Neuron (in vitro differentiated cells): ENCODE measurements around the gene SLC35F3.

Experiments
- H2AFZ ChIP-seq: one replicate; pipeline ENCODE4 v1.6.1; 2013; ENCODE audit warnings: low read depth, mild to moderate bottlenecking, inconsistent platforms, low read length, moderate library complexity
- H3K27me3 ChIP-seq: one replicate; pipeline ENCODE4 v1.6.1; 2013; ENCODE audit warnings: low read length; ENCODE audit not compliant: insufficient read depth
- H3K36me3 ChIP-seq: one replicate; pipeline ENCODE4 v1.6.1; 2013; ENCODE audit warnings: low read length; ENCODE audit not compliant: insufficient read depth
- H3K4me1 ChIP-seq: one replicate; pipeline ENCODE4 v1.6.1; 2013; ENCODE audit warnings: low read length; ENCODE audit not compliant: insufficient read depth
- H3K4me3 ChIP-seq: 2 replicates; pipeline ENCODE4 v1.5.1; 2013; ENCODE audit warnings: mild to moderate bottlenecking, low read length, moderate library complexity
- H3K9me3 ChIP-seq: one replicate; pipeline ENCODE4 v1.6.1; 2013; ENCODE audit warnings: low read length

SLC35F3 gene

DNA sequence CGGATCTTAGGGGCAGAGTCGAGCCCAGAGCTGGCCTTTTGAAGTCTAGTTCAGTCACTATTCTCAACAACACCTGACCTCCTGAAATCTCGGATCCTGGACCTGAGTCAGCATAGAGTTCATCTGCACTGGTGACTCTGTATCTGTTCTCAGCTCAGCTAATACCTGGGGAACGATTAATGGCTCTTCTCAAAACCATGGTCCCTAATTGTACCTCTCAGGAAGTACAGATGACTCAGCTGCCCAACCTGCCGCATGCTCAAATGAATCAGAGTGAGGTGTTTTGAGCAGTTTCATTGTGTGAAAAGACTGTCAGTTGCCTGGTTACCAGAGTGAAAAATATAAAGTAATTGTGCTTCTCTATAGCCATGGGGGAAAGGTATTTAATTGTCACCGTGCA is 89.2 kb downstream of the SLC35F3 start:
- Histone ChIP-seq H3K27me3 (no peaks in the 10 kb centered on the region), H2AFZ (no peak overlapping the region), H3K36me3 (no peaks in the 10 kb centered on the region), H3K9me3 (no peaks in the 10 kb centered on the region), H3K4me3 (no peak overlapping the region), H3K4me1 (no peaks in the 10 kb centered on the region)

- H2AFZ ChIP-seq, result no peak overlapping the region
- H3K4me3 ChIP-seq, result no peak overlapping the region
- no peaks in the 10 kb centered on the region for H3K9me3 ChIP-seq
- no peaks in the 10 kb centered on the region for H3K4me1 ChIP-seq
- H3K36me3 ChIP-seq, result no peaks in the 10 kb centered on the region
- H3K27me3 ChIP-seq, result no peaks in the 10 kb centered on the region
These were observed 89.6 kb downstream of the SLC35F3 start for GRCh38 chr1:233994112-233994511.

DNA sequence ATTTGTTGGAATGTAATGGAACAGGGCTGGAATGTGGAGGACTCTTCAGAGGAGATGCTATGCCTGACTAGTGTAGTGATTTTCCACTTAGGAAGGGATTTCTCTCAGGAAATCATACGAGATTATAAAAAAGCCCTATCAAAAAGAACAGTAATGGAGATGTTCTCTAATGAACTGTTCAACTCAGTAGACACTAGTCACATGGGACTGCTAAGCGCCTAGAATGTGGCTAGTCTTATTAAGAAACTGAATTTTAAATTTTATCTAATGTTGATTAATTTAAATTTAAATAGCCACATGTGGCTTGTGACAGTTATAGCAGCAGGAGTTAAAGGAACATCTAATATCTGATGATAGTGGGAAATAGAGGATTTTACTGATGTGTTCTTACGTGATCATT is 94.0 kb downstream of the SLC35F3 start:
- Histone ChIP-seq H3K36me3 (no peaks in the 10 kb centered on the region), H3K4me1 (no peaks in the 10 kb centered on the region), H3K27me3 (no peaks in the 10 kb centered on the region), H3K9me3 (no peaks in the 10 kb centered on the region), H3K4me3 (no peak overlapping the region), H2AFZ (no peak overlapping the region)

DNA sequence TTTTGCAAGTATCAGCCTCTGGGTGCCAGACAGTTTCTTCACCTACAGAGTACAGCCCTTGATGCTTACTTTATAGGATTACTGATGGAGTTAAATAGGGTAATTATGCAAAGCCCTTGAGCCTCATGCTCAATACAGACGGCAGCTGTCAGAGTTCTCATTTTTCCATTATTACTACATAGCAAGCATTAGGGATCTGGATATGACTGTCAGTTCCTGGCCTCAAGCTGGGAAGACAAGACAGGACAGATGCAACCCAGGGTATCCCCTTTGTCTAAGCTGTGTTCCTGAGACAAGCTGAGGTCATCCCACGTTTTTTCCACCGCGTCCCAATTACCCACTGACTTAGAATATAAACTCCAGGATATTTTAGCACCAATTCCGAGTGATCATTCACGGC is 94.4 kb downstream of the SLC35F3 start:
- H3K9me3 ChIP-seq, result no peaks in the 10 kb centered on the region
- no peaks in the 10 kb centered on the region for H3K4me1 ChIP-seq
- H3K27me3 ChIP-seq, result no peaks in the 10 kb centered on the region
- no peak overlapping the region for H3K4me3 ChIP-seq
- H3K36me3 ChIP-seq, result no peaks in the 10 kb centered on the region
- no peak overlapping the region for H2AFZ ChIP-seq

DNA sequence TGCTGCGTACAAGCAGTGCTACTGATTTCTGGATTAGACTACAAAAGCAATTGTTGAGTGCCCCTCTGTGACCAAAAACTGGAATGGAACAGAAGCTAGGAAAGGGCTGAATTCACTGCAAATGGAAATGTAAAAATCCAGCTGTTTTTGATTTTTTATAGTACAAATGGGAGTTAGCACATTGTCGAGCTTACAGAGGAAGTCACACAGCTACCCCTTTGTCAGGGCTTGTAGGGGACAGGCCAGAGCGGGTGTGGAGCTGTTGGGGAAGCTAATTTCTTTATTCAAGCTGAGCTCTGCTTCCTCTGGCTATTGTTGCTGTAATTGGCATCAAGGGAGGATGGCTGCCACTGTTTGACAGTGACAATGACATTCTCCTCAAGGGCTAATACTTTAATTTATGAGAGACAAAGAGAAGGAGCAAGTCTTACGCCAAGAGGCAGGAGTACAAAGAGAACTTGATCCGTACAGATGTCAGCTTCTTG is 96.1 kb downstream of the SLC35F3 start:
- Histone ChIP-seq H3K4me3 (no peak overlapping the region), H2AFZ (no peak overlapping the region), H3K27me3 (no peaks in the 10 kb centered on the region), H3K36me3 (no peaks in the 10 kb centered on the region), H3K4me1 (no peaks in the 10 kb centered on the region), H3K9me3 (no peaks in the 10 kb centered on the region)

- no peaks in the 10 kb centered on the region for H3K36me3 ChIP-seq
- no peak overlapping the region for H3K4me3 ChIP-seq
- H3K4me1 ChIP-seq, result no peaks in the 10 kb centered on the region
- no peaks in the 10 kb centered on the region for H3K27me3 ChIP-seq
- no peak overlapping the region for H2AFZ ChIP-seq
- H3K9me3 ChIP-seq, result no peaks in the 10 kb centered on the region
These were observed 97.3 kb downstream of the SLC35F3 start for GRCh38 chr1:234001817-234002216.

GRCh38 chr1:234004591-234004990 is 100.1 kb downstream of the SLC35F3 start:
- no peak overlapping the region for H3K4me3 ChIP-seq
- no peak overlapping the region for H2AFZ ChIP-seq
- no peaks in the 10 kb centered on the region for H3K9me3 ChIP-seq
- H3K4me1 ChIP-seq, result no peaks in the 10 kb centered on the region
- H3K27me3 ChIP-seq, result no peaks in the 10 kb centered on the region
- H3K36me3 ChIP-seq, result no peaks in the 10 kb centered on the region

DNA sequence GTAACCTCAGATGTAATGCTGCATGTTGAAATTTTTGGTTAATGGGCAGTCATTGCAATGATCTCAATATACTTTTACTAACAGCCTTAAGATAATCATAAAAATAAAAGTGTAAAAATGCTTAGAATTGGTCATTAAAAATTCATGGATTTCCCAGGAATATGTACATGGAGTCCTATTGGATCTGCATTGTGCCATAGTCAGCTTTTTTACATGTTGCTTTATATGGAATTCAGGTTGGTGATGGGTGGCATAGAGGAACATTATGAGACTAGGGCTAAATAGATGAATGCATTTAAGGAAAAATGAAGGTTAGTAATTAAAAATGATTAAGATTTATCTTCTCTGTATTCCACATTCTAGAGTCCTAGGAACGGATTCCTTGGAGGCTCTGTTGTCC is 103.2 kb downstream of the SLC35F3 start:
- Histone ChIP-seq H3K4me3 (no peak overlapping the region), H3K36me3 (no peaks in the 10 kb centered on the region), H3K9me3 (no peaks in the 10 kb centered on the region), H3K4me1 (no peaks in the 10 kb centered on the region), H3K27me3 (no peaks in the 10 kb centered on the region), H2AFZ (no peak overlapping the region)

DNA sequence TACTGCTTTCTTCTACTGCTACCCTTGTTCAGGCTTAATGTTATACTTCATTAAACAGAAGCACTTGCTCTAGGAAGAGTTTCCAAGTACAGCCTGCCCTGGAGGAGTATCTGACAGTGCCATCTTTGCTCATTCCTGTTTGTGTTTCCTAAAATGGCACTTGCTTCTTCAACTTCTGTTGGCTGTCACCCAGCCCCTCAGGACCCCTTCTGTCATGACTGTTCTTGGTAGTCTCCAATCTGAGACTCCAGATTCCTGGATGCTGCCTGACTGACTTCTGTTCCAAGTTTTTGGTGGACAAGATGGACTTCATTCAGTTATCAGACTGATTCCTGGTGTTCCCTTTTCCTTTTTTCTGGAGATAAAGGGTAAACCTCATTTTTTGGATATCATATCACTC is 104.1 kb downstream of the SLC35F3 start:
- no peaks in the 10 kb centered on the region for H3K36me3 ChIP-seq
- no peak overlapping the region for H2AFZ ChIP-seq
- no peak overlapping the region for H3K4me3 ChIP-seq
- no peaks in the 10 kb centered on the region for H3K27me3 ChIP-seq
- H3K9me3 ChIP-seq, result no peaks in the 10 kb centered on the region
- no peaks in the 10 kb centered on the region for H3K4me1 ChIP-seq

DNA sequence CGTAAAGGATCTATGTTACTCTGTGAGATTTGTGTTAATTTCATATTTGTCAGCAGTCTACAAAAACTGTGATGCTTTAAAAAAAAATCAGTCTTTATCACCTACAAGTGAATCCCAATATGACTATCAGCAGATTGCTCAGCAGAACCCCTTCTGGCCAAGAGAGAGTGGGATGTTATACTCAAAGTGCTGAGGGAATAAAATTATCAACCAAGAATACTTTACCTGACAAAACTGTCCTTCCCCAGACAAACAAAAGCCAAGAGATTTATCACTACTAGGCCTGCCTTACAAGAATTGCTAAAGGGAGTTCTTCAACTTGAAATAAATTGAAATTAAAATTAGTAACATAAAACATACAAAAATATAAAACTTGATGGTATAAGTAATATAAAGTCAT is 105.2 kb downstream of the SLC35F3 start:
- Histone ChIP-seq H2AFZ (no peak overlapping the region), H3K36me3 (no peaks in the 10 kb centered on the region), H3K27me3 (no peaks in the 10 kb centered on the region), H3K4me1 (no peaks in the 10 kb centered on the region), H3K9me3 (no peaks in the 10 kb centered on the region), H3K4me3 (no peak overlapping the region)

DNA sequence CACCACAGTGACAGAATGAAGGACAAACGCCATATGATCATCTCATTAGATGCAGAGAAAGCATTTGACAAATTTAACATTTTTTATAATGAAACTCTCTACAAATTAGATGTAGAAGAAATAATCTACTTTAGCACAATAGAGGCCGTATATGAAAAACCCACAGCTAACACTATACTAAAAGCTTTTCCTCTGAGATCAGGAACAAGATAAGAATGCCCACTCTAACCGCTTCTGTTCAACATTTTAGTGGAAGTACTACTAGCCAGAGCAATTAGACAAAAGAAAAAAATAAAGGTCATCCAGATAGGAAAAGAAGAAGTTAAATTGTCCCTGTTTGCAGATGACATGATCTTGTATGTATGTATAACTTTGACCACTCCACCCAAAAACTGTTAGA is 109.7 kb downstream of the SLC35F3 start:
- Histone ChIP-seq H3K4me3 (no peak overlapping the region), H3K4me1 (no peaks in the 10 kb centered on the region), H3K36me3 (no peaks in the 10 kb centered on the region), H2AFZ (no peak overlapping the region), H3K27me3 (no peaks in the 10 kb centered on the region), H3K9me3 (no peaks in the 10 kb centered on the region)

- Histone ChIP-seq H3K4me1 (no peaks in the 10 kb centered on the region), H3K9me3 (no peaks in the 10 kb centered on the region), H3K4me3 (no peak overlapping the region), H3K36me3 (no peaks in the 10 kb centered on the region), H3K27me3 (no peaks in the 10 kb centered on the region), H2AFZ (no peak overlapping the region)
These were observed 114.3 kb downstream of the SLC35F3 start for GRCh38 chr1:234018816-234019215.

- no peaks in the 10 kb centered on the region for H3K27me3 ChIP-seq
- no peaks in the 10 kb centered on the region for H3K4me1 ChIP-seq
- H3K36me3 ChIP-seq, result no peaks in the 10 kb centered on the region
- H3K4me3 ChIP-seq, result no peak overlapping the region
- no peaks in the 10 kb centered on the region for H3K9me3 ChIP-seq
- H2AFZ ChIP-seq, result no peak overlapping the region
These were observed 114.9 kb downstream of the SLC35F3 start for GRCh38 chr1:234019387-234019786.

- H3K9me3 ChIP-seq, result no peaks in the 10 kb centered on the region
- H2AFZ ChIP-seq, result no peak overlapping the region
- no peaks in the 10 kb centered on the region for H3K36me3 ChIP-seq
- H3K27me3 ChIP-seq, result no peaks in the 10 kb centered on the region
- H3K4me1 ChIP-seq, result no peaks in the 10 kb centered on the region
- H3K4me3 ChIP-seq, result no peak overlapping the region
These were observed 117.8 kb downstream of the SLC35F3 start for GRCh38 chr1:234022302-234022701.
